A549 (cell line): ENCODE results near the gene NYAP2. TPM values are rescaled to one million over a fixed set of nuclear protein-coding genes. Genes with fewer than 3 reads are reported as not detected.

Experiments
- ATAC-seq, 2 experiments: fragments of 200-7000 bp in 1 of 2; fragments of >200 bp in 1 of 2; cut with Nextera tagmentation in 1 of 2; cut with Tn5 transposase in 1 of 2; 3 replicates each; pipeline versions ENCODE4 v1.8.0 to v1.9.1; 2018 to 2020; ENCODE audit warnings: mild to moderate bottlenecking in 1 of 2, moderate library complexity in 1 of 2
- CTCF ChIA-PET: fragments of 300-600 bp; sonication (Branson Sonifier 250); formaldehyde crosslinking; extraction: SDS; loops from one replicate; lab custom pipeline; 2021; ENCODE audit warnings: antibody characterized with exemption, inconsistent platforms; lab: Yijun Ruan, JAX
- POLR2A ChIA-PET: fragments of 350-600 bp; formaldehyde crosslinking; extraction: SDS; loops from one replicate; lab custom pipeline; 2021; ENCODE audit warnings: antibody characterized with exemption, inconsistent platforms; lab: Yijun Ruan, JAX
- DNase-seq, 2 experiments: peaks; one replicate each; pipeline versions ENCODE4 v3.0.0 to v3.0.0-alpha.2; 2011 to 2016; ENCODE audit warnings: low read depth in 1 of 2, low spot score in 1 of 2
- FAIRE-seq: peaks from 2 replicates; lab custom pipeline; 2011; peaks lifted over from hg19 to GRCh38; lab: Jason Lieb, UNC
- H3K27ac ChIP-seq, 2 experiments: fragments of >200 bp; sonication (Bioruptor Twin); formaldehyde crosslinking; 3 replicates each; pipeline ENCODE4 v1.5.1; 2016 to 2017
- H3K4me1 ChIP-seq: fragments of >200 bp; sonication (Bioruptor Twin); formaldehyde crosslinking; 3 replicates; pipeline ENCODE4 v1.6.1; 2016
- H3K4me2 ChIP-seq: fragments of >200 bp; sonication (Bioruptor Twin); formaldehyde crosslinking; 3 replicates; pipeline ENCODE4 v1.6.1; 2016
- H3K4me3 ChIP-seq: fragments of >200 bp; sonication (Bioruptor Twin); formaldehyde crosslinking; 3 replicates; pipeline ENCODE4 v1.5.1; 2016
- H3K9me3 ChIP-seq: fragments of >200 bp; sonication (Bioruptor Twin); formaldehyde crosslinking; 3 replicates; pipeline ENCODE4 v1.6.1; 2016
- CBX8 ChIP-seq: fragments of 200-600 bp; sonication (generic); IDR thresholded peaks from 2 replicates; pipeline ENCODE4 v1.6.1; 2016
- CHD2 ChIP-seq: fragments of 150-350 bp; IDR thresholded peaks from 2 replicates; pipeline ENCODE4 v1.6.1; 2014; ENCODE audit warnings: low read length; ENCODE audit not compliant: partially characterized antibody
- E2F6 ChIP-seq: IDR thresholded peaks from 2 replicates; pipeline ENCODE4 v1.6.1; 2012; ENCODE audit warnings: low read depth, borderline replicate concordance
- EHMT2 ChIP-seq: fragments of 200-600 bp; sonication (generic); IDR thresholded peaks from 2 replicates; pipeline ENCODE4 v1.6.1; 2016; ENCODE audit warnings: antibody characterized with exemption, low read depth, mild to moderate bottlenecking, moderate library complexity
- EP300 ChIP-seq, 2 experiments: fragments of >200 bp; sonication (Bioruptor Twin); formaldehyde crosslinking; IDR thresholded peaks; 2 replicates in 1 of 2; 3 replicates in 1 of 2; pipeline ENCODE4 v1.6.1; 2016 to 2017
- FOSL2 ChIP-seq, 2 experiments: fragments of 450-650 bp in 1 of 2; fragments of >200 bp in 1 of 2; sonication (Bioruptor Twin) in 1 of 2; formaldehyde crosslinking; IDR thresholded peaks; 2 replicates each; pipeline versions ENCODE4 v1.5.0 to v1.6.1; 2016 to 2020; ENCODE audit warnings: mild to moderate bottlenecking in 1 of 2, moderate library complexity in 1 of 2
- FOXS1 ChIP-seq: fragments of 250-450 bp; sonication (Bioruptor Pico); IDR thresholded peaks from 2 replicates; pipeline ENCODE4 v1.5.0; 2020; ENCODE audit warnings: mild to moderate bottlenecking, moderate library complexity
- GATA3 ChIP-seq: IDR thresholded peaks from 2 replicates; pipeline ENCODE4 v1.6.1; 2012; ENCODE audit warnings: borderline replicate concordance
- HDAC2 ChIP-seq: fragments of 200-600 bp; sonication (generic); IDR thresholded peaks from 2 replicates; pipeline ENCODE4 v1.6.1; 2016
- HEYL ChIP-seq: fragments of 250-450 bp; sonication (Bioruptor Pico); IDR thresholded peaks from 2 replicates; pipeline ENCODE4 v1.8.0; 2021; ENCODE audit warnings: mild to moderate bottlenecking, moderate library complexity
- HOXA7 ChIP-seq: fragments of 250-450 bp; sonication (Bioruptor Pico); IDR thresholded peaks from 2 replicates; pipeline ENCODE4 v1.5.0; 2020; ENCODE audit warnings: mild to moderate bottlenecking, moderate library complexity
- JUN ChIP-seq, 2 experiments: fragments of >200 bp; sonication (Bioruptor Twin); formaldehyde crosslinking; IDR thresholded peaks; 2 replicates in 1 of 2; 3 replicates in 1 of 2; pipeline ENCODE4 v1.6.1; 2016 to 2017
- KDM1A ChIP-seq: fragments of 200-600 bp; sonication (generic); IDR thresholded peaks from 2 replicates; pipeline ENCODE4 v1.6.1; 2016; ENCODE audit warnings: low read depth, mild to moderate bottlenecking
- MAZ ChIP-seq: fragments of 150-350 bp; IDR thresholded peaks from 2 replicates; pipeline ENCODE4 v1.6.1; 2014; ENCODE audit warnings: antibody characterized with exemption, low read depth, low read length, borderline replicate concordance
- MYC ChIP-seq: IDR thresholded peaks from 2 replicates; pipeline ENCODE4 v1.6.1; 2012; ENCODE audit warnings: mild to moderate bottlenecking, inconsistent platforms, low read length, improper control_type of control experiment, borderline replicate concordance
- NPAS2 ChIP-seq: fragments of 250-450 bp; sonication (Bioruptor Pico); IDR thresholded peaks from 2 replicates; pipeline ENCODE4 v1.8.0; 2022; ENCODE audit warnings: mild to moderate bottlenecking, moderate library complexity, borderline replicate concordance
- NR3C1 ChIP-seq: fragments of >200 bp; sonication (Bioruptor Twin); formaldehyde crosslinking; IDR thresholded peaks from 3 replicates; pipeline ENCODE4 v1.6.1; 2017
- PHF8 ChIP-seq: fragments of 200-600 bp; sonication (generic); IDR thresholded peaks from 2 replicates; pipeline ENCODE4 v1.6.1; 2016; ENCODE audit warnings: low read depth, mild to moderate bottlenecking, antibody characterized with exemption, moderate library complexity, borderline replicate concordance
- POLR2A ChIP-seq: IDR thresholded peaks from 2 replicates; pipeline ENCODE4 v1.6.1; 2012; ENCODE audit warnings: mild to moderate bottlenecking, low read length
- RAD21 ChIP-seq, 2 experiments: fragments of >200 bp in 1 of 2; sonication (Bioruptor Twin) in 1 of 2; formaldehyde crosslinking in 1 of 2; IDR thresholded peaks in 1 of 2; conservative IDR thresholded peaks in 1 of 2; 2 replicates in 1 of 2; 3 replicates in 1 of 2; pipeline ENCODE4 v1.6.1; 2012 to 2018; ENCODE audit warnings: inconsistent platforms in 1 of 2
- RCOR1 ChIP-seq: fragments of 150-350 bp; IDR thresholded peaks from 2 replicates; pipeline ENCODE4 v1.6.1; 2014; ENCODE audit warnings: antibody characterized with exemption, low read length, low read depth
- RNF2 ChIP-seq: fragments of 200-600 bp; sonication (generic); IDR thresholded peaks from 2 replicates; pipeline ENCODE4 v1.6.1; 2016; ENCODE audit warnings: low read depth, mild to moderate bottlenecking, antibody characterized with exemption, moderate library complexity, borderline replicate concordance
- TP53 ChIP-seq: fragments of 250-450 bp; sonication (Bioruptor Pico); IDR thresholded peaks from 2 replicates; pipeline ENCODE4 v1.5.0; 2021; ENCODE audit warnings: mild to moderate bottlenecking, moderate library complexity
- ZC3H11A ChIP-seq: fragments of 450-650 bp; IDR thresholded peaks from 2 replicates; pipeline ENCODE4 v1.6.1; 2014; ENCODE audit warnings: antibody characterized with exemption, mild to moderate bottlenecking
- ZNF302 ChIP-seq: fragments of 250-450 bp; sonication (Bioruptor Pico); IDR thresholded peaks from 2 replicates; pipeline ENCODE4 v1.9.0; 2021; ENCODE audit warnings: inconsistent platforms, mild to moderate bottlenecking, moderate library complexity
- WGBS: methylation state at CpG from one replicate; pipeline ENCODE4 v1.1.6; 2017; ENCODE audit errors: missing lambda C conversion rate; 5-methylcytosine and 5-hydroxymethylcytosine counted together
- polyA plus RNA-seq, 4 experiments: library from polyadenylated mRNA; depleted of rRNA in 3 of 4; stranded (reverse); fragments of >200 nt; fragmentation: RNase III in 1 of 4; extraction: RNeasy Plus Mini Kit Qiagen cat#74134 plus additional on column Dnase treatment in 1 of 4; gene quantifications; 2 replicates in 3 of 4; 3 replicates in 1 of 4; pipeline ENCODE4 v1.2.3, GENCODE V29; 2011 to 2017
- TF ChIP-seq, protein P1 (sequence below): IDR thresholded peaks from 2 replicates; pipeline ENCODE4 v1.6.1; 2012
- TF ChIP-seq, protein P2 (sequence below): fragments of 450-650 bp; IDR thresholded peaks from 2 replicates; pipeline ENCODE4 v1.6.1; 2014; ENCODE audit warnings: antibody characterized with exemption
- TF ChIP-seq, protein P3 (sequence below): fragments of >200 bp; sonication (Bioruptor Twin); formaldehyde crosslinking; IDR thresholded peaks from 3 replicates; pipeline ENCODE4 v1.6.1; 2016
- TF ChIP-seq, protein P4 (sequence below): fragments of 250-450 bp; sonication (Bioruptor Pico); IDR thresholded peaks from 2 replicates; pipeline ENCODE4 v1.5.0; 2020; ENCODE audit warnings: low read depth, mild to moderate bottlenecking, moderate library complexity
- TF ChIP-seq, protein P5 (sequence below): fragments of >200 bp; sonication (Bioruptor Twin); formaldehyde crosslinking; IDR thresholded peaks from 2 replicates; pipeline ENCODE4 v1.6.1; 2016

NYAP2 gene
- polyA plus RNA-seq, 2 of the 4 experiments (the other 2 are of a cell fraction): 0.01 TPM; not detected in 1

DNA sequence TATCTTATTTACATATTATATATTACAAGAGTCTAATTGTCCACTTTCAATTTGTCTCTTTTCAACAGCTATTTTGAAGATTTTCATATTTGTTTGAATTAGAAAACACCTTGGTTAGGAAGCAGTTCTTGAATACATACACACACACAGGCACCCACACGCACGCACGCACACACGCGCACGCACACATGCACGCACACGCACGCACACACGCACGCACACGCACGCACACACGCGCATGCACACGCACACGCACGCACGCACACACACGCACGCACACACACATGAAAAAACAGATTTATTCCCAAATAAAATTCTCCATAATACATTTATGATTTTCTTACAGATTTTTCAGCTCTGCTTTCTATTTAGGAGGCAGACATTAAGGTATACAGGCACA is 220.7 kb downstream of the NYAP2 start:
- ATAC-seq (no peak), FAIRE-seq (no peak), DNase-seq (no peak)
- Histone ChIP-seq H3K4me1 (no peaks in the 10 kb centered on the region), H3K9me3 (no peaks in the 10 kb centered on the region), H3K4me3 (no peak overlapping the region), H3K4me2 (no peak overlapping the region), H3K27ac (no peak overlapping the region)
- WGBS: 72% methylated on average over 21 of the region's 21 CpGs
- ChIA-PET CTCF (interaction anchor here (0.6 kb wide), 1 partner anchor 814 kb away, joined by 3 read pairs; no protein-coding TSS in a partner anchor), POLR2A (no interaction called here)
- TF ChIP-seq, protein P1, sequence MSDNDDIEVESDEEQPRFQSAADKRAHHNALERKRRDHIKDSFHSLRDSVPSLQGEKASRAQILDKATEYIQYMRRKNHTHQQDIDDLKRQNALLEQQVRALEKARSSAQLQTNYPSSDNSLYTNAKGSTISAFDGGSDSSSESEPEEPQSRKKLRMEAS: no peak
- no peak for TF ChIP-seq NR3C1
- TF ChIP-seq TP53 (CRISPR knock-in tag): no peak
- no peak for TF ChIP-seq POLR2A
- no peak for TF ChIP-seq MYC
- TF ChIP-seq MAZ: no peak
- no peak for TF ChIP-seq KDM1A
- TF ChIP-seq, protein P2, sequence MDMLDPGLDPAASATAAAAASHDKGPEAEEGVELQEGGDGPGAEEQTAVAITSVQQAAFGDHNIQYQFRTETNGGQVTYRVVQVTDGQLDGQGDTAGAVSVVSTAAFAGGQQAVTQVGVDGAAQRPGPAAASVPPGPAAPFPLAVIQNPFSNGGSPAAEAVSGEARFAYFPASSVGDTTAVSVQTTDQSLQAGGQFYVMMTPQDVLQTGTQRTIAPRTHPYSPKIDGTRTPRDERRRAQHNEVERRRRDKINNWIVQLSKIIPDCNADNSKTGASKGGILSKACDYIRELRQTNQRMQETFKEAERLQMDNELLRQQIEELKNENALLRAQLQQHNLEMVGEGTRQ: no peak
- TF ChIP-seq, protein P3, sequence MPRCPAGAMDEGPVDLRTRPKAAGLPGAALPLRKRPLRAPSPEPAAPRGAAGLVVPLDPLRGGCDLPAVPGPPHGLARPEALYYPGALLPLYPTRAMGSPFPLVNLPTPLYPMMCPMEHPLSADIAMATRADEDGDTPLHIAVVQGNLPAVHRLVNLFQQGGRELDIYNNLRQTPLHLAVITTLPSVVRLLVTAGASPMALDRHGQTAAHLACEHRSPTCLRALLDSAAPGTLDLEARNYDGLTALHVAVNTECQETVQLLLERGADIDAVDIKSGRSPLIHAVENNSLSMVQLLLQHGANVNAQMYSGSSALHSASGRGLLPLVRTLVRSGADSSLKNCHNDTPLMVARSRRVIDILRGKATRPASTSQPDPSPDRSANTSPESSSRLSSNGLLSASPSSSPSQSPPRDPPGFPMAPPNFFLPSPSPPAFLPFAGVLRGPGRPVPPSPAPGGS: no peak
- TF ChIP-seq, protein P4, sequence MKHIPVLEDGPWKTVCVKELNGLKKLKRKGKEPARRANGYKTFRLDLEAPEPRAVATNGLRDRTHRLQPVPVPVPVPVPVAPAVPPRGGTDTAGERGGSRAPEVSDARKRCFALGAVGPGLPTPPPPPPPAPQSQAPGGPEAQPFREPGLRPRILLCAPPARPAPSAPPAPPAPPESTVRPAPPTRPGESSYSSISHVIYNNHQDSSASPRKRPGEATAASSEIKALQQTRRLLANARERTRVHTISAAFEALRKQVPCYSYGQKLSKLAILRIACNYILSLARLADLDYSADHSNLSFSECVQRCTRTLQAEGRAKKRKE: no peak
- TF ChIP-seq EP300 (IDR thresholded peaks at IDR 0.05): no peak
- TF ChIP-seq ZNF302 (CRISPR knock-in tag): no peak
- no peak for TF ChIP-seq E2F6
- no peak for TF ChIP-seq HEYL
- TF ChIP-seq, protein P5, sequence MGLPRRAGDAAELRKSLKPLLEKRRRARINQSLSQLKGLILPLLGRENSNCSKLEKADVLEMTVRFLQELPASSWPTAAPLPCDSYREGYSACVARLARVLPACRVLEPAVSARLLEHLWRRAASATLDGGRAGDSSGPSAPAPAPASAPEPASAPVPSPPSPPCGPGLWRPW: no peak
- no peak for TF ChIP-seq RCOR1
- no peak for TF ChIP-seq HDAC2
- no peak for TF ChIP-seq ZC3H11A
- no peak for TF ChIP-seq RNF2

DNA sequence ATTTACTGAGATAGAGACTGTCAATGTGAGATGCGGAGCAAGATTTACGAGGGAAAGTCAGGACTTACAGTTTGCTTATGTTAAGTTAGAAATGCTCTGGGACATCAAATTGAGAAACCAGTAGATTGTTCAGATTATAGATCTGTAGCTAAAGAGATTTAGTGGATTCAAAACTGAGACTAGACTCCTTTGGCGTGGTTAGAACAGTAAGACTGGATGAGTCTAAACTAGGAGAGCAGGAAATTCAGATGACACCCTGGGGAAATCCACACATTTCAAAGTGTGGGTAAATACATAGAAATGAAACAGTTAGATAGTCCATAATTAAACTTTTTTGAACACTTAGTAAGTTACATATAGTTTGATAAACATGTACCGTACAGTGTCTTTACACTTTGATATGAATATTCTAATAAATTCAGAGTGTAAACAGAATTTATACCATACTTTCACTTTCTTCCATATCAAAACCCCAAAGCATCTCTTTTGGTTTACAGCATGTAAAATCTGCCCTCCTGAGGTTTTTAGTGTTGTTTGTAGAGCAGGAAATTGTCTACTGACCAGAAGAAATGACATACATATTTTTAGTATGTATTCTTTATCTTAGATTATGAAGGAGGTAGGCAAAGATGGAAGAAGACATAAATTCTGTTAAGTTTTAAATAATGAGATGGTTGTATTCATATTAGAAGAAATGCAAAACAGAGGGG is 231.5 kb downstream of the NYAP2 start:
- POLR2A ChIA-PET: no interaction called here
- H3K9me3 ChIP-seq: no peaks in the 10 kb centered on the region
- TF ChIP-seq CBX8: no peak
- TF ChIP-seq EP300 (IDR thresholded peaks at IDR 0.05): no peak
- TF ChIP-seq E2F6: no peak
- TF ChIP-seq ZC3H11A: no peak
- TF ChIP-seq NPAS2 (CRISPR knock-in tag): no peak
- TF ChIP-seq FOSL2 (IDR thresholded peaks at IDR 0.05): no peak
- TF ChIP-seq FOSL2 (CRISPR knock-in tag; IDR thresholded peaks at IDR 0.05): no peak
- no peak for TF ChIP-seq JUN (IDR thresholded peaks at IDR 0.05)
- no peak for TF ChIP-seq HEYL
- no peak for TF ChIP-seq PHF8
- TF ChIP-seq CHD2: no peak
- TF ChIP-seq HOXA7 (CRISPR knock-in tag): no peak
- TF ChIP-seq RAD21 (conservative IDR thresholded peaks at IDR 0.05 in 1 of 2, IDR thresholded peaks at IDR 0.05 in 1 of 2): no peak
- TF ChIP-seq FOXS1 (CRISPR knock-in tag): no peak
- no peak for TF ChIP-seq GATA3
- no peak for TF ChIP-seq EHMT2
- no peak for FAIRE-seq
- no peaks in the 10 kb centered on the region for H3K4me1 ChIP-seq
- CTCF ChIA-PET: no interaction called here
- no peak for ATAC-seq
- no peak overlapping the region for H3K4me3 ChIP-seq
- no peak for DNase-seq
- 84% methylated on average over 4 of the region's 4 CpGs for WGBS
- H3K27ac ChIP-seq: no peak overlapping the region
- H3K4me2 ChIP-seq: no peak overlapping the region
